ENCODE results near the gene ZNF343. TPM values are rescaled to one million over a fixed set of nuclear protein-coding genes. Genes with fewer than 3 reads are reported as not detected.

The ZNF343 gene
- total and polyA plus RNA-seq, 2 donors (not counting 3 experiments of a cell fraction or from before 2014, with no cell fraction given), result 4.7 to 7.9 TPM

- TF ChIP-seq POLR2AphosphoS5 (IDR thresholded peaks at IDR 0.05; ENCODE audit: insufficient read depth, low read depth, low read length), result no peak
- no peak for TF ChIP-seq CTCF (IDR thresholded peaks at IDR 0.05; ENCODE audit: extremely low read depth in 1 of 2, insufficient read depth in 1 of 2, low read depth in 1 of 2, low read length in 2 of 2)
- no peak for TF ChIP-seq POLR2A (IDR thresholded peaks at IDR 0.05; ENCODE audit: low read depth, low read length)
- TF ChIP-seq MAX (IDR thresholded peaks at IDR 0.05; ENCODE audit: insufficient read depth, insufficient read length), result no peak
- TF ChIP-seq MYC (IDR thresholded peaks at IDR 0.05; ENCODE audit: low read depth, low read length), result no peak
- no peak for TF ChIP-seq GATA2 (IDR thresholded peaks at IDR 0.05; ENCODE audit: insufficient read depth, insufficient read length, low read depth, low read length)
- TF ChIP-seq EZH2 (IDR thresholded peaks at IDR 0.05; ENCODE audit: borderline replicate concordance, low read depth, low read length, severe bottlenecking), result no peak
- Histone ChIP-seq H4K20me1 (replicated peaks; ENCODE audit: control insufficient read depth, extremely low read depth, insufficient read depth, low read length) (no peaks in the 10 kb centered on the region), H3K27me3 (ENCODE audit: control insufficient read depth in 2 of 2, insufficient read depth in 2 of 2, low read length in 2 of 2) (peaks cover 16 to 19% of the 10 kb centered on the region in 2 experiments), H3K9me3 (replicated peaks; ENCODE audit: control insufficient read depth, insufficient read depth, low read length) (no peaks in the 10 kb centered on the region), H3K27ac (ENCODE audit: insufficient read depth, low read depth, low read length) (no peak overlapping the region), H3K9ac (replicated peaks; ENCODE audit: extremely low read depth, insufficient read depth, low read length) (no peak overlapping the region), H3K4me3 (replicated peaks in 1 of 3; ENCODE audit: insufficient read depth in 1 of 3, low read depth in 1 of 3, low read length in 3 of 3) (no peak overlapping the region), H3K79me2 (ENCODE audit: control insufficient read depth, insufficient read depth, low read length) (no peaks in the 10 kb centered on the region), H3K4me1 (ENCODE audit: control insufficient read depth, extremely low read depth, insufficient read depth, low read length) (no peaks in the 10 kb centered on the region), H2AFZ (ENCODE audit: low read depth, low read length) (no peak overlapping the region), H3K36me3 (ENCODE audit: control insufficient read depth in 2 of 2, extremely low read depth in 1 of 2, insufficient read depth in 2 of 2, low read length in 2 of 2) (no peaks in the 10 kb centered on the region), H3K9me1 (replicated peaks; ENCODE audit: control insufficient read depth, extremely low read depth, insufficient read depth, low read length) (no peaks in the 10 kb centered on the region), H3K4me2 (ENCODE audit: insufficient read depth, low read length) (no peak overlapping the region)
- FAIRE-seq, result no peak
- CTCF ChIA-PET, result interaction anchor here (1.0 to 1.6 kb wide), 2 partner anchors 8 to 11 kb away, joined by 3 to 10 read pairs; no protein-coding TSS in a partner anchor
- POLR2A ChIA-PET, result no interaction called here
- intact Hi-C loops (cut with micrococcal nuclease), result no loop called here
- BruUV-seq (replicated peaks), result no TSS peak
- DNase-seq (ENCODE audit: low read depth, low spot score), result no peak
- dilution Hi-C loops (cut with MboI; ENCODE audit: extremely low pct_ligation_motif_present, low sequenced_read_pairs), result no loop called here
These were observed 24.4 kb upstream of the ZNF343 start for GRCh38 chr20:2533118-2533517.
